Body of pancreas (tissue), 2 donors: Measurements from ENCODE around the gene MYH11. TPM values are rescaled to one million over a fixed set of nuclear protein-coding genes. Genes with fewer than 3 reads are reported as not detected.

ENCODE experiments used
- small RNA-seq: library from RNA; depleted of rRNA; stranded (forward); fragments of <200 nt; gene quantifications from one replicate; pipeline ENCODE3, GENCODE V24; 2016
- total RNA-seq, 2 donors: library from RNA; depleted of rRNA; stranded (reverse); fragments of >200 nt; gene quantifications; one replicate each; pipeline ENCODE4 v1.1.0, GENCODE V29; 2016

Gene MYH11
- total RNA-seq, 2 donors from 2014 or later = 14.2 to 19.7 TPM

Small RNAs within 50 kb of the gene (small RNA-seq; reads per million reads assigned to genes)
- not detected for gene RNU6-213P

Other genes starting within 250 kb of the MYH11 start
- gene MARF1, start 213.9 kb downstream of the MYH11 start, total RNA-seq = 10 to 100 TPM; 28.0 to 33.2 TPM
- gene NDE1, start 206.8 kb downstream of the MYH11 start, total RNA-seq = 10 to 100 TPM; 11.2 to 37.9 TPM
- 10 to 100 TPM; 17.5 to 21.3 TPM for gene CEP20, start 31.6 kb upstream of the MYH11 start, total RNA-seq
- gene ABCC1, start 92.6 kb upstream of the MYH11 start, total RNA-seq = 10 to 100 TPM; 12.7 to 23.1 TPM